ENCODE data around the gene HYCC1. TPM values are rescaled to one million over a fixed set of nuclear protein-coding genes. Genes with fewer than 3 reads are reported as not detected.

Gene HYCC1
- total and polyA plus RNA-seq, 9 of the 15 experiments (the other 6 are each of a cell fraction or from before 2014, with no cell fraction given), result 11.2 to 40.6 (median 37.9) TPM

GRCh38 chr7:22992874-22993840 is 20.8 kb downstream of the HYCC1 start:
- CTCF ChIA-PET (ENCODE audit: low intra/inter-chr PET ratio), result no interaction called here
- ATAC-seq, result no peak
- 60% methylated on average over 3 of the region's 3 CpGs for WGBS (ENCODE audit: insufficient coverage, low coverage, missing lambda C conversion rate)

More at GRCh38 chr7:22992874-22993840, 20.8 kb downstream of the HYCC1 start:
- Histone ChIP-seq H3K9ac (ENCODE audit: insufficient read depth in 1 of 2, low read depth in 2 of 2, low read length in 2 of 2) (no peak overlapping the region), H3K9me1 (ENCODE audit: control insufficient read depth, insufficient read depth, low read length) (peaks cover 3% of the 10 kb centered on the region), H3K27me3 (ENCODE audit: control insufficient read depth in 2 of 2, insufficient read depth in 2 of 2, low read length in 2 of 2) (no peaks in the 10 kb centered on the region), H3K4me3 (no peak overlapping the region), H3K36me3 (ENCODE audit: control insufficient read depth, insufficient read depth, low read length) (peaks cover 7% of the 10 kb centered on the region; the same call in 2 of the 3 replicates), H4K20me1 (replicated peaks; ENCODE audit: control insufficient read depth, insufficient read depth, low read length) (no peaks in the 10 kb centered on the region), H3K4me1 (replicated peaks in 1 of 2; ENCODE audit: control insufficient read depth in 2 of 2, insufficient read depth in 2 of 2, low read length in 2 of 2) (peaks cover 0 to 13% of the 10 kb centered on the region in 2 experiments; a peak in 2 of 5 replicates), H3K79me2 (ENCODE audit: control insufficient read depth, insufficient read depth, low read length) (peaks cover 50% of the 10 kb centered on the region), H2AFZ (ENCODE audit: low read depth, low read length) (no peak overlapping the region), H3K4me2 (ENCODE audit: insufficient read depth, low read length) (no peak overlapping the region), H3K27ac (ENCODE audit: extremely low read depth, low read depth, low read length) (no peak overlapping the region), H3K9me3 (replicated peaks; ENCODE audit: control insufficient read depth, insufficient read depth, low read depth, low read length) (no peaks in the 10 kb centered on the region)
- POLR2A ChIA-PET, result interaction anchor here (1.1 to 1.6 kb wide), 2 partner anchors 12 to 19 kb away, joined by 4 to 7 read pairs; no protein-coding TSS in a partner anchor
- DNase-seq (ENCODE audit: extremely low read depth in 1 of 4, low spot score in 3 of 4) (no peak), FAIRE-seq (no peak)
- intact Hi-C loops (cut with micrococcal nuclease) (no loop called here), in situ Hi-C loops (cut with MboI) (no loop called here)
- no TSS peak for BruUV-seq (replicated peaks)
- no peak for TF ChIP-seq ZBTB43 (CRISPR knock-in tag; IDR thresholded peaks at IDR 0.05)
- no peak for TF ChIP-seq ZSCAN32 (CRISPR knock-in tag; IDR thresholded peaks at IDR 0.05)
- no peak for TF ChIP-seq ZNF436 (CRISPR knock-in tag; IDR thresholded peaks at IDR 0.05)
- TF ChIP-seq TBL1XR1 (IDR thresholded peaks at IDR 0.05; ENCODE audit: low read length in 2 of 2), result no peak
- no peak for TF ChIP-seq SRSF3 (IDR thresholded peaks at IDR 0.05; ENCODE audit: insufficient read depth, low read length)
- TF ChIP-seq ATF4 (CRISPR knock-in tag; IDR thresholded peaks at IDR 0.05), result no peak
- no peak for TF ChIP-seq SP1 (CRISPR knock-in tag; IDR thresholded peaks at IDR 0.05)
- TF ChIP-seq NFRKB (IDR thresholded peaks at IDR 0.05; ENCODE audit: low read depth), result no peak
- no peak for TF ChIP-seq CHD2 (IDR thresholded peaks at IDR 0.05; ENCODE audit: low read depth, low read length)
- no peak for TF ChIP-seq ZNF717 (CRISPR knock-in tag; IDR thresholded peaks at IDR 0.05)
- no peak for TF ChIP-seq GABPB2 (CRISPR knock-in tag; conservative IDR thresholded peaks at IDR 0.05)
- no peak for TF ChIP-seq RFX7 (CRISPR knock-in tag; IDR thresholded peaks at IDR 0.05)
- TF ChIP-seq KAT8 (IDR thresholded peaks at IDR 0.05; ENCODE audit: low read depth), result no peak
- no peak for TF ChIP-seq ZNF77 (CRISPR knock-in tag; IDR thresholded peaks at IDR 0.05)
- TF ChIP-seq ATF1 (CRISPR knock-in tag; IDR thresholded peaks at IDR 0.05), result no peak
- TF ChIP-seq ATF1 (tag; IDR thresholded peaks at IDR 0.05), result no peak

All from K562 (cell line).